Cerebellar cortex (tissue), 1 donor: ENCODE data around the gene HS6ST1.
"Not testable (repeated sequence)": the region's sequence is repeated elsewhere in the genome, so short reads cannot be mapped to it uniquely, and the experiment has no call there.

Experiments
- DNase-seq: peaks from one replicate; pipeline ENCODE4 v3.0.0-alpha.2; 2015; ENCODE audit warnings: low spot score

HS6ST1 gene

DNA sequence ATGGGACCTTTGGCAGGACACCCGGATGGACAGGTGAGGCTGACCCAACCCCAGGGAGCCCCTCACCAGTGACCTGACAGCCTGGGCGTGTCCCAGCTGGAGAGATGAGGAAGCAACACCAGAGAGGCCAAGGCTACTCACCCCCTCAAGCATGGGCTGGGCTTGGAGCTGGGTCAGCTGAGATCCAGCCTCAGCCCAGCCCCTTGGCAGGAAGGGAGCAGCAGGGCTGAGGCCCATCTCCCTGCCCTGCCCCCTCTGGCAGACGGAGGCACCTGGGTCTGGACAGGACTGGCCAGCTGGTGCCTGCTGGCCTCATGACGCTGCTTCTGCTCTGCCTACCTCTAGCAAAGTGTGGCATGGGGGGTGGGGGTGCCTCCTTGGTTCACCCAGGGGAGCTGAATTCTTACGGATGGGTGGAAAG is 37.8 kb downstream of the HS6ST1 start:
- no peak for DNase-seq

- DNase-seq = no peak
These were observed 38.4 kb downstream of the HS6ST1 start for GRCh38 chr2:128280158-128280871.

GRCh38 chr2:128279786-128280157 is 38.9 kb downstream of the HS6ST1 start:
- no peak for DNase-seq

GRCh38 chr2:128279009-128279408 is 39.7 kb downstream of the HS6ST1 start:
- DNase-seq = no peak

- DNase-seq = no peak
These were observed 40.5 kb downstream of the HS6ST1 start for GRCh38 chr2:128277961-128278681.

DNA sequence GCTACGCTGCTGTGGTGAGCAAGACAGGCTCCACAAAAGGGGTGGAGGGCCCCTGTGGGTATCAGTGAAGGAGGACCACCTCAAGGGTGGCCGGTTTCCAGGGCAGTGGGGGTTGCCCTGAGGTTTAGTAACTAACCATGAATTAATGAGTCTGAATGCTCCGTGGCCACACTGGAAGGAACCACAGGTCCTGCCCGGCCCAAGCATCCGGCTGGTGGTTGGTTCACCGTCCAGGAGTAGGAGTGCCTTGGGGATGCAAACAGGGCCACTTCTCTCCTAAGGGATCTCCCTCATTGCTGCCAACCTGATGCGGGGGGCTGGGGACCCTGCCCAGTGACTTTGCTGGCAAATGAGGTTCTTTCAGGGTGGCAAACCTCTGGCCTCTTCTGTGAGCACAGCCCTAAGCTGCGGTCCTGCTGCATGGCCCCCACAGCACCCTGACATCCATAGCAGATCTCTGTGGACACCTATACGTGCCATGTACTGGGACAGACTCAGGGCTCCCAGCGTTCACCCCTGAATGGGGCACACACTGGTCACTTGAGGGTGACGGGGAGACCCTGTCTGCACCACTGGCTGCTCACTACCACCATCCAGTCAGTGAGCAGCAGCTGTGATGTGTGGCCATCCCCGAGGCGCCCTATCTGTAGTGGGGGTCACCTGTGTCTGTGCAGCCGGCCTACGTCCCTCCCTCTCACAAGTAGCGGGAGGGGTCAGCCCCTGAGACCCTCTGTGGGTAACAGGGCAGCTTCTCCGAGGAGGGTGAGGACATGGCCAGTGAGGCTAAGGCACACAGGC is 41.6 kb downstream of the HS6ST1 start:
- DNase-seq = no peak

- no peak for DNase-seq
These were observed 43.1 kb downstream of the HS6ST1 start for GRCh38 chr2:128275498-128276045.

- DNase-seq = no peak
These were observed 44.5 kb downstream of the HS6ST1 start for GRCh38 chr2:128274218-128274617.

DNA sequence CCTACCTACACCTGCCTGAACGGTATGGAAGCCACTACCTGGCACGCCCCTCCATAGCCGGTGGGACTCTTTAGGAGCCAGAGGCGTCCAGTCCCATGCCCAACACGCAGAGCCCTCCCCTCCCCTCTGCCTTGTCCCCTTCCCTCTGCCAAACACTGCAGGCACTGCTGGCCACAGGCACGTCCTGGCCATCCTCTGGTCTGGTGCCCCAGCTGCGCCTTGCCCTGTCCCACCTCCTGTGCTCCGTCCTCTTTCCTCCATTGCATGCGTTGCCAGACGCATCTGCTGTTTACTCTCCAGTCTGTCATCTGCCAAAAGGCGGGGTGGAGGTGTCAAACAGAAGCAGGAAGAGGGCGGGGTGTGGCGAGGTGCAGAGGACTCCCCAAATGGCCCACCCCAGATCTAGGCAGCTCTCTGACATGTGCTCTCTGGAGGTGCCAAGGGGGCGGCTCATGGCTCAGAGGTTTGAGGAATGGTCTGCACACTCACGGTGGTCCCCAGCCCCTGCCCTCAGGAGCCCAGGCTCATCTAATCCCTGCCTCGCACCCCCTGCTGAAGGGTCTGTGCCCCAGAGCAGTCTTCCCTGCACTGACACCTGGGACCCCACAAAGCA is 45.1 kb downstream of the HS6ST1 start:
- DNase-seq = no peak

- no peak for DNase-seq
These were observed 45.8 kb downstream of the HS6ST1 start for GRCh38 chr2:128272601-128273468.

- DNase-seq = no peak
These were observed 46.6 kb downstream of the HS6ST1 start for GRCh38 chr2:128271911-128272600.

DNA sequence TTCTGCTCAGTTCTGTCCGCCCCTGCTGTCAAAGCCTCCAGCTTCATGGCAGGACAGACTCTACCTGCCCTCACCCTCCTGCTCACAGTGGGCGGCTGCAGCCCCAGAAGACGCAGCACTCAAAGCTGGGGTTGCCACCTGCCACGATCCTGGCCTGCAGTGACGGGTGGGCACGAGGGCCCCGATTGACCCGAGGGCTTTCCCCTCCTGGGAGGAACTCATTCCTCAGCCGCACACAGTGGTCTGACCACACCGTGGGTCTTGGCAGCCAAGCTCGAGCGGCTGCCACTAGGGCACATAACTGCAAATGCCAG is 47.1 kb downstream of the HS6ST1 start:
- DNase-seq = no peak

- DNase-seq = no peak
These were observed 47.7 kb downstream of the HS6ST1 start for GRCh38 chr2:128270672-128271596.

- no peak for DNase-seq
These were observed 48.5 kb downstream of the HS6ST1 start for GRCh38 chr2:128269990-128270671.

DNA sequence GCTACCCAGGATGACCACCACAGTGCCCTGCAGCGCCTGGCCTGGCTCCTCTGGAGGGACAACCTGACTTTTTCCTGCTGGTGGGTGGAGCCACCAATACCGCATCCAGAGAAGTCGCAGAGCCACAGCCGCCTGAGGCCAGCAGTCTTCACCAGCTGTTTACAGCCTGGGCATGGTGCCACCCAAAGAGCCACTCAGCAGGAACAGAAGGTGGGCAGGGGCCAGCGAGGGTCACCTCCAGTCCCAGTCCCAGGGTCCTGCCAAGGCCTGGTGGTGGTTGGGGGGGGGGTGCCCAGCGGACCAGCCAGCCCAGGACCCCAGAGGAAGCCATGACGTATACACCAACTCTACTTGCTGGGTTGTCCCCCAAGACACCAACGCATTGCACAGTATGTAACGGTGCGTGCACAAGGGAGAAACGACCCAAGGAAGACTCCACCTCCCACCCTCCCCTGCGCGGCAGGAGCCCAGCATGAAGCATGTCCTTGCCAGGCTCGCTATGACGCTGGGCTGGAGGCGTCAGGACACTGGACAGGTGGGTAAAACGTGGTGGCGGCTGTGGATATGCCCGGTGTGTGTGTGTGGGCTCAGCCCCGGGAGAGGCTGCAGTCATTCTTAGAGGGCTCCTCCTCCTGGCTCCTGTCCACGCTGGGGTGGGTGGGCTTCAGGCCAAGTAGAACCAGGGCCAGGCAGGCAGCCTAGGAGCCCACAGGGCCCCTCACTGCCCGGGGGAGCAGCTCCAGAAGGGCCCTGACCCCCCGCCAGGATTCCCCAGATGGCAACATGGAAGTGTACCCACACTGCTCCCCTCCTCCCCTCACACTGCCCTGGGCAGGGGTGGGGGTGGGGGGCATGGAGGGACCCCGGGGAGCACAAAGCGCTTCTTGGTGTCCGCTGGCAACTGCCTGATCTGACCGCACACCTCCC is 49.3 kb downstream of the HS6ST1 start:
- DNase-seq = no peak

DNA sequence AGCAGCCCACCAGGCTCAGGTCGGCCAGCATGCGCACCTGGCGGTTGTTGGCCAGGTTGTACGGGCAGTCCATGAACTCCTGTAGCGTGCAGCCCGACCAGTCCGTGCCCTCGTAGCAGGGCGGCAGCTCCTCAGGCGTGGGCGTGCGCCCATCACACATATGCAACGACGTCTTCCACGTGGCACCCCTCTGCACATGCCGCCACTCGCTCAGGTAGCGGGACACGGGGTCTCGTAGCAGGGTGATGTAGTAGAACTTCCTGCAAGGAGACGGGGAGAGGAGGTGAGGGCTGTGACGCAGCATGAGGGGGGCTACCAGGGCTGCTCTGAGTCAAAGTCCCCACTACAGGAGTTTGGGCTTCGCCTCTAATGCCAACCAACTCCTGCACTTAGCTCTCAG is 50.1 kb downstream of the HS6ST1 start:
- DNase-seq = not testable (repeated sequence)

- not testable (repeated sequence) for DNase-seq
These were observed 50.5 kb downstream of the HS6ST1 start for GRCh38 chr2:128268145-128268544.

DNA sequence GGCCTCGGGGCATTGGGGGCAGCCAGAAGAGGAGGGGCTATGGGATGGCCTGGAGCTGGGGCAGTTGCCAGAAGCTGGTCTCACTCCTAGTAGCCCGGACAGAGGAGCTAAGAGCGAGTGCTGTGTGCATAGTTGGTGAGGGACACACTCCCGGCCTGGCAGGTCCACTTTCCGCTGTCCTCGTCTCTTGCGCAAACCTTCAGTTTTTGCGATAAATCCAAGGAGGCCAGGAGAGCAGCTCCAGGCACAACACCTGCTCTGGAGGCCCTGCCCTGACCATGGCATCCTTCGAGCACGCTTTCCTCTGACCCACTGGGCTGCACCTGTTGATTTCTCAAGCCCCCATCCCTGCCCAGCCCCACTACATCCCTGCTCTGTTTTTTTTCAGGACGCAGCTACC is 51.0 kb downstream of the HS6ST1 start:
- not testable (repeated sequence) for DNase-seq
